ENCODE measurements around the gene ACVR2B.

ACVR2B gene

GRCh38 chr3:38457111-38458003 is 3.7 kb downstream of the ACVR2B start:
- no peak for DNase-seq (ENCODE audit: low read depth in 4 of 4, low spot score in 1 of 4)

- DNase-seq (ENCODE audit: low read depth in 4 of 4, low spot score in 1 of 4): no peak
Measured at GRCh38 chr3:38458796-38459498, 5.3 kb downstream of the ACVR2B start.

GRCh38 chr3:38459499-38460048 is 5.9 kb downstream of the ACVR2B start:
- no peak for DNase-seq (ENCODE audit: low read depth in 4 of 4, low spot score in 1 of 4)

GRCh38 chr3:38460377-38461270 is 6.9 kb downstream of the ACVR2B start:
- DNase-seq (ENCODE audit: low read depth in 4 of 4, low spot score in 1 of 4): no peak

GRCh38 chr3:38465588-38466154 is 12.0 kb downstream of the ACVR2B start:
- DNase-seq (ENCODE audit: low read depth in 4 of 4, low spot score in 1 of 4): no peak

GRCh38 chr3:38468765-38469164 is 15.1 kb downstream of the ACVR2B start:
- no peak for DNase-seq (ENCODE audit: low read depth in 4 of 4, low spot score in 1 of 4)

GRCh38 chr3:38469852-38470251 is 16.2 kb downstream of the ACVR2B start:
- no peak for DNase-seq (ENCODE audit: low read depth in 4 of 4, low spot score in 1 of 4)

- no peak for DNase-seq (ENCODE audit: low read depth in 4 of 4, low spot score in 1 of 4)
Measured at GRCh38 chr3:38471260-38471857, 17.7 kb downstream of the ACVR2B start.

- no peak for DNase-seq (ENCODE audit: low read depth in 4 of 4, low spot score in 1 of 4)
Measured at GRCh38 chr3:38472342-38472741, 18.7 kb downstream of the ACVR2B start.

GRCh38 chr3:38473229-38473628 is 19.5 kb downstream of the ACVR2B start:
- no peak for DNase-seq (ENCODE audit: low read depth in 4 of 4, low spot score in 1 of 4)

GRCh38 chr3:38474928-38475605 is 21.4 kb downstream of the ACVR2B start:
- no peak for DNase-seq (ENCODE audit: low read depth in 4 of 4, low spot score in 1 of 4)

GRCh38 chr3:38475716-38476115 is 22.0 kb downstream of the ACVR2B start:
- no peak for DNase-seq (ENCODE audit: low read depth in 4 of 4, low spot score in 1 of 4)

- DNase-seq (ENCODE audit: low read depth in 4 of 4, low spot score in 1 of 4): no peak
Measured at GRCh38 chr3:38476157-38476756, 22.6 kb downstream of the ACVR2B start.

GRCh38 chr3:38477057-38477820 is 23.5 kb downstream of the ACVR2B start:
- no peak for DNase-seq (ENCODE audit: low read depth in 4 of 4, low spot score in 1 of 4)

- DNase-seq (ENCODE audit: low read depth in 4 of 4, low spot score in 1 of 4): no peak
Measured at GRCh38 chr3:38477839-38478450, 24.3 kb downstream of the ACVR2B start.

GRCh38 chr3:38478901-38479300 is 25.2 kb downstream of the ACVR2B start:
- DNase-seq (ENCODE audit: low read depth in 4 of 4, low spot score in 1 of 4): no peak

- DNase-seq (ENCODE audit: low read depth in 4 of 4, low spot score in 1 of 4): peak in 1 of 4 experiments; percentile 15
Measured at GRCh38 chr3:38479431-38480092, 25.9 kb downstream of the ACVR2B start.

- no peak for DNase-seq (ENCODE audit: low read depth in 4 of 4, low spot score in 1 of 4)
Measured at GRCh38 chr3:38480093-38480445, 26.4 kb downstream of the ACVR2B start.
